SW480 (cell line): ENCODE data around the gene GRHL3.
A peak's percentile ranks its signal among the peaks of the same experiment; 100 is the strongest.

ENCODE experiments used
- DNase-seq: peaks from one replicate; pipeline ENCODE4 v3.0.0-alpha.2; 2016; ENCODE audit warnings: low spot score

Gene GRHL3

DNA sequence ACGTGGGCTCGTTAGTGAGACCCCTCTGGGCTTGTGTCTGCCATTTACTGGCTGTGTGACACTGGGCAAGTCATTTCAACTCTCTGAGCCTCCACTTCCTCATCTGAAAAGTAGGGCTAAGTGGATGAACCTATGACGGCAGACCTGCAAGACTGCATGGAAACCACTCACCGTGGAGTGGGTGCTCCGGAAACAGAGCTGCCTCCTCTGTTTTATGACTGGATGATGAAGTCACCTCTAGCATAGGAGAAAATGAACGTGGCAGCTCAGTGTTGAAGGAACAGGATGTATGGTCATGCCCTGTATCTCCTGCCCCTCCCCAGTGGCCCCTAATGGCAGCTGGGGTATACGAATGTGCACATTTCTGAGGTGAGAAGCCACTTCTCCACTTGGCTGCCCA lies 53.9 kb downstream of the GRHL3 start:
- no peak for DNase-seq

DNA sequence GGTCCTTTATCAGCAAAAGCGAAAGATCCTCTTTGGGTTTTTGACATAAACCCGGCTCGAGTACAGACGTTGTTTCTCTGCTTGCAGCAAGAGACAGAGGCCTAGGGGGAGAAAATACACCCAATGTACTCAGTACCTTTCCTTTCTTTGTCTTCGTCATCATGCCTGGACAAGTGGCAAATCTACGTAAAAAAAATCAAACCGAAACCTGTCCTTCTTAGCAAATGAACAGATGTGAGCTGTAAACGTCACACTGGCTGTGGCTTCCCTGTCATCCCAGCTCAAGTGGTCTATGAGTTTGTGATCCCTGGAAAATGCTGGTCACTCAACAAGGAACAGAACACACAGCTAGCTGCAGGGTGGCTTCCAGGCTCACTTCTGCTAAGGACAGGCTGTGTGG lies 54.6 kb downstream of the GRHL3 start:
- DNase-seq = no peak

GRCh38 chr1:24374891-24375786 lies 56.0 kb downstream of the GRHL3 start:
- DNase-seq = no peak

DNA sequence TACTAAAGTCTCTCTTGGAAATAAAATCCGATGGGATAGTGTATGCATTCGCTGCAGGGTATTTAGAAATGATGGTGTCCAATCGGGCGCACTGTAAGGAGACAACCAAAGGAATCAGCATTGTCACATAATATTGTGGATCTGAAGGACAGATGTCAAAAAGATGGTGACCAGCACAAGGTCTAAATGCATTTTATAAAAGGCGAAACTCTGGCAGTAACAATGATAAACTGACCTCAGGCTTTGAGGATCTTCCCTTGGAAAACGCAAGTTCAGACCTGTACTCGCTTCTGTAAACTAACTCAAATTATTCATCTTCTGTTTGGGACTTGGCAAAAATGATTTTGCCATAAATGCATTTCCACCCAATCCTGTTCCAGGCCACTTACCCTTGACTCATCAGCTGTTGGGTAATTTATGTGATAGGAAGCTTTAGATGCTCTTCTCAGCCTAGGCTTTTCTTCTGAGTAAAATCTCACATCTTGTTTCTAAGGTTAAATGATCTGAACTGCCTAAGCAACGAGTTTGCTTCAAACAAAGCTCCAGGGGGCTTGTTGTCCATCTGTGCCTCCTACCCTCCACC lies 60.7 kb downstream of the GRHL3 start:
- no peak for DNase-seq

GRCh38 chr1:24380508-24380907 lies 61.4 kb downstream of the GRHL3 start:
- no peak for DNase-seq

GRCh38 chr1:24381256-24381655 lies 62.1 kb downstream of the GRHL3 start:
- no peak for DNase-seq

- DNase-seq = no peak
These were observed 63.0 kb downstream of the GRHL3 start for GRCh38 chr1:24382165-24382577.

GRCh38 chr1:24383381-24383940 lies 64.3 kb downstream of the GRHL3 start:
- no peak for DNase-seq

DNA sequence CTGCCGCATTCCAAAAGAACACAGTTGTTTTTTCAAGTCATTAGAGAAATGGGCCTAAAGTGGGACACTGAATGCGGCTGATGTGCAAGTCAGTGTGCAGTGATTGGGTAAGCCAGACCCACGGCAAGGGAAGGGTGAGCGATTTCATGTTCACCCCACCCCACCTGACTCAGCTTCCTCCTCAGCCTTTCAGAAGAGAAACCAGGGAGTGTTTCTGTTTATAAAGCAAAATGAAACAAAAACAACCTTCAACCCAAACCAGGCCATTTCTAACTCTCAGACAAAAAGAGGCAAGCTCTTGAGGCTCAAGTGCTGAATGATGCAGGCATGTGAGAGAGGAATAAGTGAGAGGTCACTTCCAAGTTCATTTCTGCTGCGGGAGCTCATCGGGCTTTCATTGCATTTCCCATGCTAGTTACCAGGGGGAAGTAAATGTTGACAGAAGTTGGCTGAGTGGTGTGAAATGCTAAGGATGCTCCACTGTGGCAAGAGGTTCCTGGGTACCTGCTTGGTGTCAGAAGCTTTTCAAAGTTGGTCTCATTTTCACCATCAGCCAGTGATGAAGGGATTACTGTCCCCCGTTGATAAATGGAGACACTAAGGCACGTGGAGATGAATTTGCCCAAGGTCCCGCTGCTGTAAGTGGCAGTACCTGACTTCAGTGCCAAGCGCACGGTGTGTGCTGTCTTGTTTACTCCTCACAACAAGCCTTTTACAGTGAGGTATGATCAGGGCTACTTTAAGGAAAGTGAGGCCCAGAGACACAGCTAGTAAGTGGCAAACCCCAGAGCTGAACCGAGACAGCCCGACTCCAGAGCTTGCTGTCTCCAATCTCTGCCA lies 65.3 kb downstream of the GRHL3 start:
- no peak for DNase-seq

- peak; percentile 16 for DNase-seq
These were observed 66.2 kb downstream of the GRHL3 start for GRCh38 chr1:24385160-24385940.

GRCh38 chr1:24386241-24386640 lies 67.1 kb downstream of the GRHL3 start:
- no peak for DNase-seq

GRCh38 chr1:24386931-24387330 lies 67.8 kb downstream of the GRHL3 start:
- DNase-seq = no peak

- DNase-seq = no peak
These were observed 68.5 kb downstream of the GRHL3 start for GRCh38 chr1:24387636-24388175.

DNA sequence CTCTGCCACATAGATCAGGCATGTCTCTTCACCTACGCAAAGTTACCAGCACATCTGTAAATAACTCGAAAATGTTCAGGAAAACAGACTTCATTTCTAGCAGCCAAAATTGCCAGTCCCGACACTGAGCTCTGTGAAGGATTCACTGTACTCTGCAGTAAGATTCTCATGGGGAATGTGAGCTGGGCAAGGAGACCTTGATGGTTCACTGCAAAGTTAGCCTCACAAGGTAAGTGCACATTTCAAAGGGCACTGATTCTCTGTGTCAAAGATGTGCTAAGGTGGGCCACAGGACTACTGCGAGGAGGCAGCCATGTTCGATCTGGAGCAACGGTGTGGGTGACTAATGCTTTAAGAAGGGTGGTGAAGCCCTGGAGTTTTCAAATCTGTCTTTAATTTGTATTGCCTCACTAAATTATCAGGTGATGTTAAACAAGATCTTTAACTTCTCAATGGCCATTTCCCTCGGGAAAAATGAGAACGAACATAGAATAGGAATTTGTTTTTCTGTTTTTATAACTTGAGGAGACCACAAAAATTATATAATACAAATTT lies 69.3 kb downstream of the GRHL3 start:
- DNase-seq = no peak

- no peak for DNase-seq
These were observed 70.1 kb downstream of the GRHL3 start for GRCh38 chr1:24389231-24389678.

- peak; percentile 62 for DNase-seq
These were observed 72.0 kb downstream of the GRHL3 start for GRCh38 chr1:24390924-24391782.

GRCh38 chr1:24391882-24392603 lies 72.9 kb downstream of the GRHL3 start:
- DNase-seq = peak; percentile 58

- DNase-seq = no peak
These were observed 73.4 kb downstream of the GRHL3 start for GRCh38 chr1:24392604-24392946.

- no peak for DNase-seq
These were observed 74.0 kb downstream of the GRHL3 start for GRCh38 chr1:24392982-24393650.
